ENCODE data around the gene FNDC3B. TPM values are rescaled to one million over a fixed set of nuclear protein-coding genes. Genes with fewer than 3 reads are reported as not detected.

The FNDC3B gene
- total RNA-seq, 2 experiments from 2014 or later, result 10.6 to 12.0 TPM

- H3K4me3 Mint-ChIP-seq, result no peak overlapping the region
- peaks cover 15% of the 10 kb centered on the region for H3K4me1 Mint-ChIP-seq (ENCODE audit: low read depth)
- POLR2A ChIA-PET, result no interaction called here
- intact Hi-C loops (cut with micrococcal nuclease), result no loop called here
- no peak overlapping the region for H3K27ac Mint-ChIP-seq
- CTCF ChIA-PET, result no interaction called here
- H3K9me3 Mint-ChIP-seq, result no peaks in the 10 kb centered on the region
- DNase-seq (no peak), ATAC-seq (no peak)
- H3K27me3 Mint-ChIP-seq, result no peaks in the 10 kb centered on the region
- H3K36me3 Mint-ChIP-seq (ENCODE audit: low read depth), result peaks cover 17% of the 10 kb centered on the region
- TF ChIP-seq, protein P1, sequence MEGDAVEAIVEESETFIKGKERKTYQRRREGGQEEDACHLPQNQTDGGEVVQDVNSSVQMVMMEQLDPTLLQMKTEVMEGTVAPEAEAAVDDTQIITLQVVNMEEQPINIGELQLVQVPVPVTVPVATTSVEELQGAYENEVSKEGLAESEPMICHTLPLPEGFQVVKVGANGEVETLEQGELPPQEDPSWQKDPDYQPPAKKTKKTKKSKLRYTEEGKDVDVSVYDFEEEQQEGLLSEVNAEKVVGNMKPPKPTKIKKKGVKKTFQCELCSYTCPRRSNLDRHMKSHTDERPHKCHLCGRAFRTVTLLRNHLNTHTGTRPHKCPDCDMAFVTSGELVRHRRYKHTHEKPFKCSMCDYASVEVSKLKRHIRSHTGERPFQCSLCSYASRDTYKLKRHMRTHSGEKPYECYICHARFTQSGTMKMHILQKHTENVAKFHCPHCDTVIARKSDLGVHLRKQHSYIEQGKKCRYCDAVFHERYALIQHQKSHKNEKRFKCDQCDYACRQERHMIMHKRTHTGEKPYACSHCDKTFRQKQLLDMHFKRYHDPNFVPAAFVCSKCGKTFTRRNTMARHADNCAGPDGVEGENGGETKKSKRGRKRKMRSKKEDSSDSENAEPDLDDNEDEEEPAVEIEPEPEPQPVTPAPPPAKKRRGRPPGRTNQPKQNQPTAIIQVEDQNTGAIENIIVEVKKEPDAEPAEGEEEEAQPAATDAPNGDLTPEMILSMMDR (IDR thresholded peaks at IDR 0.05), result no peak
Measured at GRCh38 chr3:172052405-172052804, 13.0 kb downstream of the FNDC3B start.

GRCh38 chr3:172054115-172054764 is 14.9 kb downstream of the FNDC3B start:
- TF ChIP-seq, protein P1 (IDR thresholded peaks at IDR 0.05), result no peak
- no peak overlapping the region for H3K27ac Mint-ChIP-seq
- H3K4me3 Mint-ChIP-seq, result no peak overlapping the region
- intact Hi-C loops (cut with micrococcal nuclease), result no loop called here
- peaks cover 15% of the 10 kb centered on the region for H3K4me1 Mint-ChIP-seq (ENCODE audit: low read depth)
- POLR2A ChIA-PET, result interaction anchor here (0.8 kb wide), 1 partner anchor 161 kb away, joined by 4 read pairs; no protein-coding TSS in a partner anchor
- DNase-seq (no peak), ATAC-seq (no peak)
- CTCF ChIA-PET, result interaction anchor here (1.0 kb wide), 1 partner anchor 12 kb away, joined by 3 read pairs; no protein-coding TSS in a partner anchor
- H3K9me3 Mint-ChIP-seq, result no peaks in the 10 kb centered on the region
- peaks cover 14% of the 10 kb centered on the region for H3K36me3 Mint-ChIP-seq (ENCODE audit: low read depth)
- no peaks in the 10 kb centered on the region for H3K27me3 Mint-ChIP-seq

- Mint-ChIP-seq H3K4me1 (ENCODE audit: low read depth) (peaks cover 15% of the 10 kb centered on the region), H3K27ac (no peak overlapping the region), H3K9me3 (no peaks in the 10 kb centered on the region), H3K27me3 (no peaks in the 10 kb centered on the region), H3K36me3 (ENCODE audit: low read depth) (peaks cover 5% of the 10 kb centered on the region), H3K4me3 (no peak overlapping the region)
- ATAC-seq (no peak), DNase-seq (no peak)
- intact Hi-C loops (cut with micrococcal nuclease), result no loop called here
- ChIA-PET CTCF (interaction anchor here (1.3 kb wide), 1 partner anchor 21 kb away, joined by 3 read pairs; no protein-coding TSS in a partner anchor), POLR2A (interaction anchor here (0.7 to 1.6 kb wide), 2 partner anchors 15 to 30 kb away, joined by 3 to 4 read pairs; no protein-coding TSS in a partner anchor)
- TF ChIP-seq, protein P1 (IDR thresholded peaks at IDR 0.05), result no peak
Measured at GRCh38 chr3:172056416-172056815, 17.0 kb downstream of the FNDC3B start.

DNA sequence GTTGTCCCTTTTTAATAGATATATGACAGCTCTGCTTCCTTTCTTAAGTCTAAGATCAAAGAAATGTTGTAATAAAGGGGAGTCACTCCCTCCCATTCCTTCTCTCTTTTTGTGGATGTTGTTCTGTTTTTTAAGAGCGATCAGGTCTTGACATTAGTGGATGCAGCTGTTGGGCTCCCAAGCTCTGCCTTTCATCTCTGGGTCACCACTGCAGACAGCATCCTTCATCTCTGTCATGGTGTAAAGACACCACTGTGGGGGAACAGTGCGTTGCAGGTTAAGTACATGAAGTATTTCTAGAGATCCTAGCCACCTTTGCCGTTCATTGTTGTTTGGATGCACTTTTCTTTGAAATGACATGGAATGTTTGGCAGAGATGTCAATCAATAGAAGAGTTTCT is 17.7 kb downstream of the FNDC3B start:
- Mint-ChIP-seq H3K4me3 (no peak overlapping the region), H3K9me3 (no peaks in the 10 kb centered on the region), H3K4me1 (ENCODE audit: low read depth) (peaks cover 15% of the 10 kb centered on the region), H3K36me3 (ENCODE audit: low read depth) (peaks cover 5% of the 10 kb centered on the region), H3K27me3 (no peaks in the 10 kb centered on the region), H3K27ac (no peak overlapping the region)
- ChIA-PET CTCF (interaction anchor here (1.3 kb wide), 1 partner anchor 22 kb away, joined by 3 read pairs; no protein-coding TSS in a partner anchor), POLR2A (interaction anchor here (0.7 to 1.6 kb wide), 2 partner anchors 16 to 29 kb away, joined by 3 to 4 read pairs; no protein-coding TSS in a partner anchor)
- intact Hi-C loops (cut with micrococcal nuclease), result no loop called here
- DNase-seq, result no peak
- TF ChIP-seq, protein P1 (IDR thresholded peaks at IDR 0.05), result no peak
- ATAC-seq, result no peak

DNA sequence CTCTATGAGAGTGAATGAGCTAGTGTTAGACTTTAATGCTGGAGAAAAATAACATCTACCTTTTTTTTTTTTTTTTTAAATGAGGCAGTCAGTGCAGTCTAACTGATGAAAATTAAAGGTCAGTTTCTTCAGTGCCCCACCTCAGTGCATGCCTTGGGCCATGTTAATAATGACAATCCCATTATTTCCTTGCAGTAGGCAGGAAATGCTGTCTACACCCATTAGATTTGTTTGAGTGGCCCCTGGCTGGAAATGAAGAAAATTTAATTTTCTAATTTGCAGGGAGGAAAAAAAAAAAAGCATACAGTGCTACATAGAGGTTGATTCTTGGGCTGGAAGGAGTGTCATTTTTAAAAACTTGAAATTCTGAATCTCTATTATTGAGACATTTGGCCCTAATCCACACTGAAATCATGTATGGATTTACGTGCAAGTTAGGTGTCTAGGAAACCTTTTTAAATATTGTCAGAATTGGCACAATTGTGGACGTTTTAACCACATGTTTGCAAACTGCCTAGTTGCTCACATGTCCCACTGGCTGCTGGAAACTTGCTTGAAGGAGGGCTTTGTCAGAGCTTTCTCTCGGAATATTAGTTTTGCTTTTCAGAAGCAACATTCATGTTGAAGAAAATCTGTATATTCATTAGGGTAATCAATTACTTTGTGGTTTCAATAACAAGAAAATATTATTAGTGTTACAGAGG is 18.4 kb downstream of the FNDC3B start:
- DNase-seq (no peak), ATAC-seq (no peak)
- TF ChIP-seq, protein P1 (IDR thresholded peaks at IDR 0.05), result no peak
- ChIA-PET CTCF (interaction anchor here (1.3 kb wide), 1 partner anchor 22 kb away, joined by 3 read pairs; no protein-coding TSS in a partner anchor), POLR2A (interaction anchor here (1.6 kb wide), 1 partner anchor 17 kb away, joined by 4 read pairs; no protein-coding TSS in a partner anchor)
- intact Hi-C loops (cut with micrococcal nuclease), result no loop called here
- Mint-ChIP-seq H3K36me3 (ENCODE audit: low read depth) (peaks cover 2% of the 10 kb centered on the region), H3K9me3 (no peaks in the 10 kb centered on the region), H3K27ac (no peak overlapping the region), H3K4me1 (ENCODE audit: low read depth) (peaks cover 15% of the 10 kb centered on the region), H3K27me3 (no peaks in the 10 kb centered on the region), H3K4me3 (no peak overlapping the region)

All from activated CD8-positive, alpha-beta T cell treated with anti-CD3 and anti-CD28 coated beads for 36 hours (primary cell).